HepG2 (cell line): Measurements from ENCODE around the gene CHEK1. TPM values are rescaled to one million over a fixed set of nuclear protein-coding genes. Genes with fewer than 3 reads are reported as not detected.
A peak's percentile ranks its signal among the peaks of the same experiment; 100 is the strongest.

Experiments
- DR1 ChIP-seq: sonication (generic); formaldehyde crosslinking; IDR thresholded peaks from 2 replicates; pipeline ENCODE4 v1.8.0; 2021; ENCODE audit warnings: mild to moderate bottlenecking, missing genetic modification reagents, inconsistent platforms
- EZH2 ChIP-seq: conservative IDR thresholded peaks from 2 replicates; pipeline ENCODE4 v1.6.1; 2012; ENCODE audit warnings: mild to moderate bottlenecking, low read depth, low read length, moderate library complexity
- GZF1 ChIP-seq: sonication (generic); formaldehyde crosslinking; IDR thresholded peaks from 2 replicates; pipeline ENCODE4 v1.5.1; 2020; ENCODE audit warnings: mild to moderate bottlenecking, missing genetic modification reagents
- ISL2 ChIP-seq: sonication (generic); formaldehyde crosslinking; IDR thresholded peaks from 2 replicates; pipeline ENCODE4 v1.5.0; 2020; ENCODE audit warnings: missing genetic modification reagents
- JUND ChIP-seq: sonication (generic); formaldehyde crosslinking; IDR thresholded peaks from 2 replicates; pipeline ENCODE4 v1.8.0; 2022; ENCODE audit warnings: mild to moderate bottlenecking, missing genetic modification reagents
- MBD4 ChIP-seq: IDR thresholded peaks from 2 replicates; pipeline ENCODE4 v1.6.1; 2012; ENCODE audit warnings: low read length, inconsistent platforms, borderline replicate concordance
- RBAK ChIP-seq: sonication (generic); formaldehyde crosslinking; IDR thresholded peaks from 2 replicates; pipeline ENCODE4 v1.5.1; 2020; ENCODE audit warnings: mild to moderate bottlenecking, missing genetic modification reagents
- SMARCC2 ChIP-seq: fragments of 450-650 bp; IDR thresholded peaks from 2 replicates; pipeline ENCODE4 v1.6.1; 2017; ENCODE audit warnings: antibody characterized with exemption, mild to moderate bottlenecking
- TBL1XR1 ChIP-seq: fragments of 150-350 bp; IDR thresholded peaks from 2 replicates; pipeline ENCODE4 v1.6.1; 2014; ENCODE audit warnings: borderline replicate concordance, low read length; ENCODE audit not compliant: partially characterized antibody
- ZNF792 ChIP-seq: IDR thresholded peaks from 2 replicates; pipeline ENCODE4 v1.6.1; 2016
- polyA plus RNA-seq, 8 experiments: library from polyadenylated mRNA; depleted of rRNA in 3 of 8; stranded (reverse) in 7 of 8; unstranded in 1 of 8; fragments of >200 nt; fragmentation: Illumina TruSeq in 4 of 8; extraction: Trizol in 4 of 8; gene quantifications; 2 replicates each; pipeline versions ENCODE4 v1.2.1 to v1.2.3, GENCODE V29; 2011 to 2016; ENCODE audit warnings: low read depth in 4 of 8, missing spikeins in 1 of 8, mixed read lengths in 1 of 8; ENCODE audit not compliant: insufficient read depth in 1 of 8
- total RNA-seq, 5 experiments: library from RNA; depleted of rRNA; stranded (reverse); fragments of >200 nt; fragmentation: Illumina TruSeq; extraction: Trizol; gene quantifications; 2 replicates each; pipeline ENCODE4 v1.2.3, GENCODE V29; 2016; ENCODE audit warnings: low read depth in 1 of 5
- TF ChIP-seq, protein P1 (sequence below): sonication (generic); formaldehyde crosslinking; IDR thresholded peaks from 2 replicates; pipeline ENCODE4 v1.8.1; 2023; ENCODE audit warnings: missing genetic modification reagents, inconsistent platforms, borderline replicate concordance
- TF ChIP-seq, protein P2 (sequence below): fragments of 450-650 bp; IDR thresholded peaks from 2 replicates; pipeline ENCODE4 v1.6.1; 2017
- TF ChIP-seq, protein P3 (sequence below): sonication (generic); formaldehyde crosslinking; IDR thresholded peaks from 2 replicates; pipeline ENCODE4 v1.4.0; 2020; ENCODE audit warnings: missing genetic modification reagents
- TF ChIP-seq, protein P4 (sequence below): sonication (generic); formaldehyde crosslinking; IDR thresholded peaks from 2 replicates; pipeline ENCODE4 v1.4.0; 2020; ENCODE audit warnings: missing genetic modification reagents, borderline replicate concordance
- TF ChIP-seq, protein P5 (sequence below): sonication (generic); formaldehyde crosslinking; IDR thresholded peaks from 2 replicates; pipeline ENCODE4 v1.8.0; 2022; ENCODE audit warnings: mild to moderate bottlenecking, missing genetic modification reagents, borderline replicate concordance
- TF ChIP-seq, protein P6 (sequence below): sonication (generic); formaldehyde crosslinking; IDR thresholded peaks from 2 replicates; pipeline ENCODE4 v1.8.0; 2022; ENCODE audit warnings: mild to moderate bottlenecking, missing genetic modification reagents; ENCODE audit not compliant: insufficient replicate concordance
- TF ChIP-seq, protein P7 (sequence below): sonication (generic); formaldehyde crosslinking; IDR thresholded peaks from 2 replicates; pipeline ENCODE4 v1.5.0; 2020; ENCODE audit warnings: missing genetic modification reagents, mild to moderate bottlenecking, borderline replicate concordance

CHEK1 gene
- total and polyA plus RNA-seq, 2 of the 13 experiments (the other 11 are each of a cell fraction or from before 2014, with no cell fraction given) = 17.8 to 83.2 TPM

DNA sequence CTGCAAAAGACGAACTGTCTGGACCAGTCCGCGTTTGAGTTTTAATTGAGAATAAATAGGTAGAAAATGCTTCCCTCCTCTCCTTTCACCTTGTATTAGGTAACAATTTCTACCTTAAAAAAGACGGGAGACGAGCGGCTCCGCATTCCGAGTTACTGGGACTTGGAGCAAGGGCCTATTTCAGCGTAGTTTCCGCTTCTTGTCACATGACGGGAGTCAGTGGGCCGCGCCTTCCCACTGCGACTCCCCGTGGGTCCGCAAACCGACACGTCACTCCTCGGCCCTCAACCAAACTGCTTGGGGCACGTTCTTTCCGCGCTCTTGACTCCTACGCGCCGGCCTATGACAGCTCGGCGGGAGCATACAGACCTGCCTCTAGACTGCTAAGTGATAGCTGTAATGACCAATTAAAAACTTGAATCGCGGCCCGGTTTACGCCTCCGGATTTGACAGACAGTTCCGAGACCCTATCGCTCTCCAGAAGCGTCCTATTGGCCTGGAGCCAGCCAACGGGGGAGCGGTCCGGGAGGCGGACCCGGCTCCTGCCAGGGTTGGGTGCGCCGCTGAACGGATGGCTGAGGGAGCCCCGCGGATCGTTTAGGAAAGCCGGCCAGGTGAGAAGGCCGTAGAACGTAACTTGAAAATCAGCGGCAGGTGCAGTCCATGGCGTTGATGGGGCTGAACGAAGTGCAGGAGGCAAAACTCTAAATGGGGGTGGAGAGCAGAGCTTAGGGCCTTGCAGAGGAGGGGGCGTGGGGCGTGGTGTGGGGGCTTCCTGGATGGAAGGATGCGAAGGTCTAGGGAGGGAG lies 32.5 kb upstream of the CHEK1 start, which contains the start of gene STT3A (continued):
- TF ChIP-seq, protein P1, sequence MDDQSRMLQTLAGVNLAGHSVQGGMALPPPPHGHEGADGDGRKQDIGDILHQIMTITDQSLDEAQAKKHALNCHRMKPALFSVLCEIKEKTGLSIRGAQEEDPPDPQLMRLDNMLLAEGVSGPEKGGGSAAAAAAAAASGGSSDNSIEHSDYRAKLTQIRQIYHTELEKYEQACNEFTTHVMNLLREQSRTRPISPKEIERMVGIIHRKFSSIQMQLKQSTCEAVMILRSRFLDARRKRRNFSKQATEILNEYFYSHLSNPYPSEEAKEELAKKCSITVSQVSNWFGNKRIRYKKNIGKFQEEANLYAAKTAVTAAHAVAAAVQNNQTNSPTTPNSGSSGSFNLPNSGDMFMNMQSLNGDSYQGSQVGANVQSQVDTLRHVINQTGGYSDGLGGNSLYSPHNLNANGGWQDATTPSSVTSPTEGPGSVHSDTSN = peak; percentile 97; the same call in 1 of the 2 replicates
- TF ChIP-seq, protein P2, sequence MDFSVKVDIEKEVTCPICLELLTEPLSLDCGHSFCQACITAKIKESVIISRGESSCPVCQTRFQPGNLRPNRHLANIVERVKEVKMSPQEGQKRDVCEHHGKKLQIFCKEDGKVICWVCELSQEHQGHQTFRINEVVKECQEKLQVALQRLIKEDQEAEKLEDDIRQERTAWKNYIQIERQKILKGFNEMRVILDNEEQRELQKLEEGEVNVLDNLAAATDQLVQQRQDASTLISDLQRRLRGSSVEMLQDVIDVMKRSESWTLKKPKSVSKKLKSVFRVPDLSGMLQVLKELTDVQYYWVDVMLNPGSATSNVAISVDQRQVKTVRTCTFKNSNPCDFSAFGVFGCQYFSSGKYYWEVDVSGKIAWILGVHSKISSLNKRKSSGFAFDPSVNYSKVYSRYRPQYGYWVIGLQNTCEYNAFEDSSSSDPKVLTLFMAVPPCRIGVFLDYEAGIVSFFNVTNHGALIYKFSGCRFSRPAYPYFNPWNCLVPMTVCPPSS = no peak
- TF ChIP-seq GZF1 (CRISPR knock-in tag) = peak; percentile 56; the same call in 1 of the 2 replicates
- 0 out of 2 replicates have a peak, but pooled peaks have one; percentile 11 for TF ChIP-seq JUND (CRISPR knock-in tag)
- TF ChIP-seq, protein P3, sequence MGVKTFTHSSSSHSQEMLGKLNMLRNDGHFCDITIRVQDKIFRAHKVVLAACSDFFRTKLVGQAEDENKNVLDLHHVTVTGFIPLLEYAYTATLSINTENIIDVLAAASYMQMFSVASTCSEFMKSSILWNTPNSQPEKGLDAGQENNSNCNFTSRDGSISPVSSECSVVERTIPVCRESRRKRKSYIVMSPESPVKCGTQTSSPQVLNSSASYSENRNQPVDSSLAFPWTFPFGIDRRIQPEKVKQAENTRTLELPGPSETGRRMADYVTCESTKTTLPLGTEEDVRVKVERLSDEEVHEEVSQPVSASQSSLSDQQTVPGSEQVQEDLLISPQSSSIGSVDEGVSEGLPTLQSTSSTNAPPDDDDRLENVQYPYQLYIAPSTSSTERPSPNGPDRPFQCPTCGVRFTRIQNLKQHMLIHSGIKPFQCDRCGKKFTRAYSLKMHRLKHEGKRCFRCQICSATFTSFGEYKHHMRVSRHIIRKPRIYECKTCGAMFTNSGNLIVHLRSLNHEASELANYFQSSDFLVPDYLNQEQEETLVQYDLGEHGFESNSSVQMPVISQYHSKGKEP = no peak; the same call in 1 of the 2 replicates
- TF ChIP-seq, protein P4, sequence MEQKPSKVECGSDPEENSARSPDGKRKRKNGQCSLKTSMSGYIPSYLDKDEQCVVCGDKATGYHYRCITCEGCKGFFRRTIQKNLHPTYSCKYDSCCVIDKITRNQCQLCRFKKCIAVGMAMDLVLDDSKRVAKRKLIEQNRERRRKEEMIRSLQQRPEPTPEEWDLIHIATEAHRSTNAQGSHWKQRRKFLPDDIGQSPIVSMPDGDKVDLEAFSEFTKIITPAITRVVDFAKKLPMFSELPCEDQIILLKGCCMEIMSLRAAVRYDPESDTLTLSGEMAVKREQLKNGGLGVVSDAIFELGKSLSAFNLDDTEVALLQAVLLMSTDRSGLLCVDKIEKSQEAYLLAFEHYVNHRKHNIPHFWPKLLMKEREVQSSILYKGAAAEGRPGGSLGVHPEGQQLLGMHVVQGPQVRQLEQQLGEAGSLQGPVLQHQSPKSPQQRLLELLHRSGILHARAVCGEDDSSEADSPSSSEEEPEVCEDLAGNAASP = no peak
- peak; percentile 15; the same call in 1 of the 2 replicates for TF ChIP-seq ZNF792 (CRISPR knock-in tag)
- TF ChIP-seq TBL1XR1 = no peak
- peak; percentile 66 for TF ChIP-seq DR1 (CRISPR knock-in tag)
- TF ChIP-seq, protein P5, sequence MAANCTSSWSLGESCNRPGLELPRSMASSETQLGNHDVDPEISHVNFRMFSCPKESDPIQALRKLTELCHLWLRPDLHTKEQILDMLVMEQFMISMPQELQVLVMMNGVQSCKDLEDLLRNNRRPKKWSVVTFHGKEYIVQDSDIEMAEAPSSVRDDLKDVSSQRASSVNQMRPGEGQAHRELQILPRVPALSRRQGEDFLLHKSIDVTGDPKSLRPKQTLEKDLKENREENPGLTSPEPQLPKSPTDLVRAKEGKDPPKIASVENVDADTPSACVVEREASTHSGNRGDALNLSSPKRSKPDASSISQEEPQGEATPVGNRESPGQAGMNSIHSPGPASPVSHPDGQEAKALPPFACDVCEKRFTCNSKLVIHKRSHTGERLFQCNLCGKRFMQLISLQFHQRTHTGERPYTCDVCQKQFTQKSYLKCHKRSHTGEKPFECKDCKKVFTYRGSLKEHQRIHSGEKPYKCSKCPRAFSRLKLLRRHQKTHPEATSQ = no peak
- TF ChIP-seq EZH2 = no peak
- TF ChIP-seq MBD4 = no peak
- no peak for TF ChIP-seq ISL2 (CRISPR knock-in tag)
- TF ChIP-seq, protein P6, sequence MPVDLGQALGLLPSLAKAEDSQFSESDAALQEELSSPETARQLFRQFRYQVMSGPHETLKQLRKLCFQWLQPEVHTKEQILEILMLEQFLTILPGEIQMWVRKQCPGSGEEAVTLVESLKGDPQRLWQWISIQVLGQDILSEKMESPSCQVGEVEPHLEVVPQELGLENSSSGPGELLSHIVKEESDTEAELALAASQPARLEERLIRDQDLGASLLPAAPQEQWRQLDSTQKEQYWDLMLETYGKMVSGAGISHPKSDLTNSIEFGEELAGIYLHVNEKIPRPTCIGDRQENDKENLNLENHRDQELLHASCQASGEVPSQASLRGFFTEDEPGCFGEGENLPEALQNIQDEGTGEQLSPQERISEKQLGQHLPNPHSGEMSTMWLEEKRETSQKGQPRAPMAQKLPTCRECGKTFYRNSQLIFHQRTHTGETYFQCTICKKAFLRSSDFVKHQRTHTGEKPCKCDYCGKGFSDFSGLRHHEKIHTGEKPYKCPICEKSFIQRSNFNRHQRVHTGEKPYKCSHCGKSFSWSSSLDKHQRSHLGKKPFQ = no peak
- TF ChIP-seq, protein P7, sequence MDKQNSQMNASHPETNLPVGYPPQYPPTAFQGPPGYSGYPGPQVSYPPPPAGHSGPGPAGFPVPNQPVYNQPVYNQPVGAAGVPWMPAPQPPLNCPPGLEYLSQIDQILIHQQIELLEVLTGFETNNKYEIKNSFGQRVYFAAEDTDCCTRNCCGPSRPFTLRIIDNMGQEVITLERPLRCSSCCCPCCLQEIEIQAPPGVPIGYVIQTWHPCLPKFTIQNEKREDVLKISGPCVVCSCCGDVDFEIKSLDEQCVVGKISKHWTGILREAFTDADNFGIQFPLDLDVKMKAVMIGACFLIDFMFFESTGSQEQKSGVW (CRISPR knock-in tag) = no peak
- no peak for TF ChIP-seq SMARCC2
- no peak for TF ChIP-seq RBAK (CRISPR knock-in tag)
